ENCODE results near the gene MTIF3.
A peak's percentile ranks its signal among the peaks of the same experiment; 100 is the strongest.

Gene MTIF3, protein sequence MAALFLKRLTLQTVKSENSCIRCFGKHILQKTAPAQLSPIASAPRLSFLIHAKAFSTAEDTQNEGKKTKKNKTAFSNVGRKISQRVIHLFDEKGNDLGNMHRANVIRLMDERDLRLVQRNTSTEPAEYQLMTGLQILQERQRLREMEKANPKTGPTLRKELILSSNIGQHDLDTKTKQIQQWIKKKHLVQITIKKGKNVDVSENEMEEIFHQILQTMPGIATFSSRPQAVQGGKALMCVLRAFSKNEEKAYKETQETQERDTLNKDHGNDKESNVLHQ

DNA sequence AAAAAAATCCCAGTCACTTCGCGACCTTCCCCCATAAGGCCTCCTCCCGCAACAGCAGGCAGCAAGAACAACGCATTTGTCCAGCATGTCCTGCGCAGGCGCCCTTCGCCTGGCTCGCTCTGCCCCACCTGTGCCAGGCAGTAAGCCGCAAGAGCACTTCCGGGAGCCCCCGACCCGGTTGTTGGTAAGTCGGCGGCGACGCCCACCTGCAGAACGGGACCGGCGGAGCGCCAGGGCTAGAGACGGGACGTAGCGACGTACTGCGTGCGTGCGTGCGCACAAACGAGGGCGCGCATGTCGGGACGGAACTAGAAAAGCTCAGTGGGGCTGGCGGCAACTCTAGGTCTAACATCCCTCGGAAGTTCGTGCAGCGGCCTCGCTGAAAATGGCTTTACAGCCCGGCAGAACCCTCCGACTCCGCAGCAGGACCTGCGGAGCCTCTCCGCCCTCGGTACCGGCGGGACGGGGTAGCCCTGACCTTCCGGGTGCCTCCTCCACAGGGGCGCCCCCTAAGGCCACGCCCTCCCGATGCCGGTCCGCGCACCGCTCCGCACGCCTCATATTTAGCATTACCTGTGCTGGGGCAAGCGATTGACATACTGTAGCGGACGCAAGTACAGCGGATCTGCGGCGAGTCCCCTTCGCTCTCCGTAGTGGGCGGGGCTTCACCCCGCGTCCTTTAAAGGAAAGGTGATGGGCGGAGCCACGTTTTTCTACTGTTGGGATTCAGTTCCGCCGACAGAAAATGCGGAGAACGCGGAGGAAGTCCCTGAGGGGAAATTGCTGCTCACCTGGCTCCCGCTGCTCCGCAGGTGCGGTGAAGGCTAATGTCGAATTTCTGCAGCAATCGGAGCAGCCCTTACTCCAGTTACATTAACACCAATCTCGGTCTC, at the start of gene MTIF3:
Gene MTIF3 (minus strand): TSS at position 629 of the 893 bp plus-strand sequence. CDS start 10,116 bp downstream, outside the sequence.
- peak; percentile 82 for DNase-seq (ENCODE audit: low spot score)

DNA sequence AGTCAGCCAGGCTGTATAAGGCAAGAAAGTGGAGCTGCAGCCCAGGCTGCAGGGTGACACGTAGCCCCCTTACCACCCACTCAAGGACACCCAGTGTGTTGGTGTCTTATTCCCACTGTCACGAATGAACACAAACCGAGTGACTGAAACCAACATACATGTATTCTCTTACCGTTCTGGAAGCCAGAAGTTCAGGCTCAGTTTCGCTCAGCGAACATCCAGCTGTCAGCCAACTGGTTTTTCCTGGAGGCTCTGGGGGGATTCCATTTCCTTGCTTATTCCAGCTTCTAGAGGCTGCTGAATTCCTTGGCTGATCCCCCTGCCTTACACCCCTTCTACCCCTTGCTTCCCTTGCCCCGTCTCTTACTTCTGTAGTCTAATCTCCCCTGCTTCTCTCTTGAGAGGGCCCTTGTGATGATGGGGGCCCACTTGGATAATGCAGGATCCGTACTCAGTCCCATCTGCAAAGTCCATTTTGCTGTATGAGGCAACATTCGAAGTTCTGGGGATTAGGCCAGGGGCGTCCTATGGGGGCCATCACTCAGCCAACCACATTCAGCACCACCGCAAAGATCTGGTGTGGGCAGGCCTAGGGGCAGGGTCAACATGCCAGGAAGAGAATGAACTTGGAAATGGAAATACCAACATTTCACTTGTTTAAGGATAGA, 47.3 kb upstream of the MTIF3 start:
- no peak for DNase-seq (ENCODE audit: low spot score)

DNA sequence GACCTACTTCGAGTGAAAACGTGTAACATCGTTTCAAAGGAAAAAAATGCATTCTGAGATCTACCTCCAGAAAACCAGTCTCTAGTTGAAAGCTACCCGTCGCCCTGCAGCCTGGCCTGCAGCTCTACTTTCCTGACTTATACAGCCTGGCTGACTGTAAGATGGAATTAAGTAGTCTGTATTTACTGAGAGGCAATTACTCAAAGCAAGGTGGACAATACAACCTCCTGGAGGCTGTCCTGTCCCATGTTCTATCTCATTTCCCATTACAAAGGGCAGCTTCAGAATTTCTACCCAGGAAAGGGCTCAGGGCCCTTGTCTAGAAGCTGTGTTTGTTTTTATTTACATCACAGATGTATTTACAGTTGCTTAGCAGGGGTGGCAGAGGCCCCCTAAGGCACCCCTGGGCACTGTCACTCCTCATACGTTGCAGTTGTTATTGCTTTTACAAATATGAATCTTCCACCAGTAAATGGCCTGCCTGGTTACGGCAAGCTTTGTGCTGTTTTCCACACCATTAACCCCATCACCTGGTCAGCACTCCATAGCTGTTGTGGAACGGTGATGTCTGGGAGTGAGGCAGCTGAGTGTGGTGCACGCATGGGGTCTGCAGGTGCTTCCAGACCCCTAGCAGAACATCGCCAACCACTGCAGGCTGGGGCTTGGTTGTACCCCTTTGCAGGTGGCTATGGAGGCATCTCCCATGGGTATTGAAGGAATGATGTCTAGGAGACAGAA, 46.3 kb upstream of the MTIF3 start:
- DNase-seq (ENCODE audit: low spot score), result no peak

DNA sequence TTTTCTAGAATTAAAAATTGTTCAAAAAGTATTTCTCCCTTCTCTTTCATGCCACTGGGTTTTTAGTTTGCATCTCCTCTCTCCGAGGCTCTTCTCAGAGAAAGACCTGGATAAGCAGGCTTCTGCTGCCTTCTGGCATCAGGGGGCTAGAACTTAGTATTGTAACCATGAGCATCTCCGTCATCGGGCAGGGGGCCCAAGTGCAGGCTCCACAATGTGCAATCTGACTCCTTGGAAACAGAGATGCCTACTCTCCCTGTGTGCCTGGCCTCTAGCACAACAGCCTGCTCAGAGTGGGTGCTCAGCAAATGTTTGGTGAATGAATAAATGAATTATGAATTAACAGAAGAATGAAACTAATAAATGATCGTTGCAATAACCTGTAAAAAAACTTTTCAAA, 45.6 kb upstream of the MTIF3 start:
- DNase-seq (ENCODE audit: low spot score), result no peak

DNA sequence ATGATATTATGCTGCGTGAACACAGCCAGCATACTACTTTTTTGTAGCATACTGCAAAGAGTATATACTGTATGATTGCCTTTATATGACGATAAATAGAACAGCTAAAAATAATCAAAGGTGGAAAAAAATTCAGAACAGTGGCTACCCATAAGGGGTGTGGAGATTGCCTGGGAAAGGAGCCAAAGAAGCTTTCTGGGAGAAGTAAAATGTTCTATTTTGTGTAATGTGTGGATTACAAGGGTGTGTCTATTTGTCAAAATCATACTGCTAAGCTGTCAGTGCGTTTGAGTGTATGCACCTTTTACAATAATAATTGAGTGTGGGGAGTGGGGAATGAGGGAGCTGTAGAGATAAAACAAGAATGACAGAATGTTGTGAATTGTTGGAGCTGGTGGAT, 45.2 kb upstream of the MTIF3 start:
- no peak for DNase-seq (ENCODE audit: low spot score)

DNA sequence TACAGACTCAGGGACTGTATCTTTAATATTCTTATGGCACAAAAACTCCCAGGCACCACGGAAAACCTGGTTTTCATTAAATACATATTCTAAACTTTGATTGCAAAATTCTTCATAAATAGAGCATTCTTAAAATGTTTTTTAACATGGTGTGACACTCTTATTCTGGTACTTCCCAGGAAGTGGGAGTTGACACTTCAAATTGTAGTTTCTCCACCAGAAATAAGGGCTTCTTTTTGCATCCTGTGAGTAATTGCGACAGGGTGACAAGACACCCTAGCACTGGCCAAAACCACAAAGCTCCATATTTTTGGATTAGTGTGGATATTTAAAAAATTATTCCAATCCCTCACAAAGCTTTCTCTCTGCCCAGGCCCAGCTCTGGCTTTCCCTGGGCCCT, 43.6 kb upstream of the MTIF3 start:
- no peak for DNase-seq (ENCODE audit: low spot score)

DNA sequence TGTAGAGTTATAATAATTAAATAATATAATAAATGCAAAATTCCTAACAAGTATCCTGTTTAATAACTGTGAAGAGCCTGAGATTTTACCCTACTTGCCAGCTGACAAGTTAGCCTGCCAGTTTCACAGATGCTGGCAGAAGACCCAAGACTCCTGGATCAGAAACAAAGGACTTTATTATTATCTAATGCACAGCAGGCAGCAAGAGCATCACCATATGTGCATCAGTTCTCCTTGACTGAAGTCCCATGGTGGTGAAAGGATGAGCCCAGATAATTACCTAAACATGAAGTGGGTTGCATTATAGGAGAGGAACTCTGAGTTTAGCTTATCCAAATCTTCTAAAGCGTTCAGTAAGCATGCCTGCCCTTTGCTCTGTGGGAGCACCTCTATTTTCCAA, 39.1 kb upstream of the MTIF3 start:
- DNase-seq (ENCODE audit: low spot score), result no peak

DNA sequence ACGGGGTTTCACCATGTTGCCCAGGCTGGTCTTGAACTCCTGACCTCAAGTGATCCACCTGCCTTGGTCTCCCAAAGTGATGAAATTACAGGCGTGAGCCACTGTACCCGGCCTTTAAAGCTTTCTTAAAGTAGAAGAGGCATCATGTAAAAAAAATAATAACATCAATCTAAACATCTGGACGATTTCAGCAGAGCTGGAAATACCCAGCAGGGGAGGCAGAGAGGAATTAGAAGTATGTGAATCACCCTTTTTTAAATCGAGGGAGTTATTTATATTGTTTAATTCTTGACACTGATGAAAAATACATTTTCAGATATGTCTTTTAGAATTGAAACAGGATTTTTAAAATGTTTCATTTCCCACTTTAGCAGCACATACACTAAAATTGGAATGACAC, 37.4 kb upstream of the MTIF3 start:
- DNase-seq (ENCODE audit: low spot score), result no peak

DNA sequence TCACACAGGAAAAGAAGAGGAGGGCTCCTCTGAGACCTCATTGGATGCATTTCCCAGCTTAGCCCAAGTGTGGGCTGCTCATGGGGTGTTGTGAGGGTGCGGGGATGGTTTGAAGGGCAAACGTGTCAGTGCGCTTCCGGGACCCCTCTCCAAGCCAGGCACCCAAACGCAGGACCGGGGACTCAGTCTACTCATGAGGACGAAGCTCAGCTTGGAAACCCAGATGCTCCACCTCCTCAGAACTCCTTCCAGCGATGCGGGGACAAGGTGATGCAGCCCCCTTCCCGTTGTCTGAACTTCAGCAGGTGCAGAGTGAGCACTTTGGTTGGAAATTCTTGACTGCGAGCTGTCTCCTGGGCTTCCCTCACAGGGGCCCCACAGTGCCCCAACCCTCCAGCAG, 33.1 kb upstream of the MTIF3 start:
- DNase-seq (ENCODE audit: low spot score), result no peak

DNA sequence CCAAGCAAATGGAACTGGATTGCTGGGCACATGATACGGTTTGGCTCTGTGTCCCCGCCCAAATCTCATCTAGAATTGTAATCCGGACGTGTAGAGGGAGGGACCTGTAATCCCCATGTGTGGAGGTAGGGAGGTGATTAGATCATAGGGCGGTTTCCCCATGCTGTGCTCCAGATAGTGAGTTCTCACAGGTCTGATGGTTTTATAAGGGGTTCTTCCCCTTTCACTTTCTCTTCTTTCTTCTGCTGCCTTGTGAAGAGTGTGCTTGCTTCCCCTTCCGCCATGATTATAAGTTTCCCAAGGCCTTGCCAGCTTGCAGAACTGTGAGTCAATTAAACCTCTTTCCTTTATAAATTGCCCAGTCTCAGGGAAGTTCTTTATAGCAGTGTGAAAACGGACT, 32.6 kb upstream of the MTIF3 start:
- no peak for DNase-seq (ENCODE audit: low spot score)

DNA sequence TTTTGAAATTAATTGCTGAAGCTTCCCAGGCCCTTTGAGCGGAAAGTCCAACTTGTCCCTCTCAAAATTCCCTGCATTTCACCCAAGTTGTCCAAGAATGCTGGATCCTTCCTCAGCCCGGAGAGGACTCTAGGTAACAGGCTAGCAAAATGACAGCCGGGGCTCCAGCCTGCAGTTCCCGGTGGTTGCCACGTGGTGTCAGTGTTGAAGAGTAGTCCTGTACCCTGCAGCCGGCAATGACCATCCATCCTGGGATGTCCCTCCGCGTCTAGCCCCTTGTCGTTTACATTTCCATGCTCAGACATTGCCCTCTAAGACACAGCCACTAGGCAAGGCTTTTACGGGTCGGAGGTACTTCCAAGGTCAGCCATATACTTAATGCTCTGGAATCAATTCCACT, 31.4 kb upstream of the MTIF3 start:
- peak; percentile 63 for DNase-seq (ENCODE audit: low spot score)

DNA sequence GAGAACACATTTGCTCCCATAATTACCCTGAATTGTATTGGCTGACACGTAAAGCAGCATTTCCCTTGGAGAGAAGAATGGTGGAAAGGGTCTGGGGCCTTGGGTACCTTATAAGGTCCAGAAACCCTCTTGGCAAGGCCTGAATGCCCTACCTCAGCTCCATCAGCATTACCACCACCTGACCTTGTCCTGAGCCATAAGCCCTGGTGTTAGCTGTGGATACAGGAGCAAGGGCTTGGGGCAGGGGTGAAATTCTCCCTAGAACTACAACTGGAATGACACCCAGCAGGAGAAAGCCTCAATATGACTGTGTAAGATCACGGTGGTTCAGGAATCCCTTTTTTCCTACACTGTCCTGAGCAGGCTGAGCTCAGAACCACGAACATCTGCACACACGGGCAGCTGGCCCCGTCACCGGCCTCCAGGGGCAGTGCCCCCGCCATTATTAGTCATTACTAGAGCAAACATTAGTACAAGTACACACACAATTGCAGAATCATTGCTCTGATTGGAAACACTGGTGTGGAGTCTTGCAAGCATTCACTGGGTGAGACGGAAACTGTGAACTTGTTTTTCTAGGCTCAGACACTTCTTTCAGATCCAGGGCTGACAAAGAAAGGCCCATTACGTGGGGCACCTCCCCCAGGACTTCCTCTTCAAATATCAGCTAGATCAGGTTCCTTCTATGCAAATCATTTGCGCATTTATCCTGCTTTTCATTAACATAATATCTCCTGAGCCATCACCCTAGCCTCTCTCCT, 26.8 kb upstream of the MTIF3 start:
- peak; percentile 50 for DNase-seq (ENCODE audit: low spot score)

DNA sequence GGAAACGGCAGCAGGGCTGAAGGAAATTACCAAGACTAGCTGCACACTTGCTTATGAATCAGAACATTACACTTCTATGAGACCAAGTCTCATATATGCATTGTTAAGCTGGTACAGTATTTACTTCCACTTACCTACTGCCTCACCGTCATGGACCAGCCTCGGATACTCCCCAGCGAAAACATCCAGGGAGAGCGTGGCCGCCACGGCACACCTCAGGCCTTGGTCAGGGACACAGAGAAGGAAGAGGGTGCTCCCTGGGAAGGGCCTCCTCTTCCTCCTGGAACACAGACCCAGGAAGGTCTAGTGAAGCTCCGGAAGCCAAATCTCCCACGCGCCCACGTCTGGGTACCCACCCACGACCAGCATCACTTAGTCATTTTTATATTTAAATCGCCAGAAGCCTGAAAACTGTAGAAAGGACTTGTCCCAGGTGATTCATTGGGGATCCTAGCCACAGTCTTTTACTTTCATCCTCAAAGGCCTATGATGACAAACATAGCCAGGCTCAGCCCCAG, 24.4 kb upstream of the MTIF3 start:
- DNase-seq (ENCODE audit: low spot score), result no peak

DNA sequence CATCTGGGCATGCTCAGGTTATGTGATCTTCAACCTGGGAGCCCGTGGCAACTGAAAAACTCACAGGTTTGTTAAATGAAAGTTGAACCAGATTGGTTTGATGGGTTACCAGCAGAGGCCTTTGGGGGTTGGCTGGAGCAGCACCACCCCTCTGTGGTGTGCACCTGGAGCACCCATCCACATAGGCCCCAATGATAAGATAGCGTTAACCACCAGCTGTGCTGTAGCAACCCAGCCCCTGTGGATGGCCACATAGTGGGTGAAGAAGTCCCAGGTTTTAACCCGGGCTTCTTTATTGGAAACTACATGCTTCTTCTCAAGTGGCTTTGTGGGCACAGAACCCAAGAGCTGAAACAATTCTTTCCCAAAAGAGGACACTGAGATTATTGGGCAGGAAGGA, 22.6 kb upstream of the MTIF3 start:
- no peak for DNase-seq (ENCODE audit: low spot score)

DNA sequence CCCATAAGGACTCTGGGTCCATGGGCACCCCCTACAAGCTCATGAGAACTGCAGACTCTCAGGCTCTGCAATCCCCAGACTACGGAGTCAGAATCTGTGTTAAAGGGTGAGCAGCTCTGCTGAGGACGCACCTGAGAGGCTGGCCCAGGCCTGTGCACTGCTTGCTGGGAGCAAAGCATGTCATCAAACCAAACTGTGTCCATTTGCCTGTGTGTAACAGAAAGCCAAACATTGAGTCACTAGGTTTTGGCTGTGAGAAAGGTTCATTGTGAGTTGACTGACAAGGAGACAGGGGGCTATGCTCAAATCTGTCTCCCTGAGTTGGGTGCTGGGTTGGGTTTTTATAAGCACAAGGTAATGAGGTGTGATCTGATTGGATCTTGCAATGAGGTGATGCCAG, 22.1 kb upstream of the MTIF3 start:
- no peak for DNase-seq (ENCODE audit: low spot score)

DNA sequence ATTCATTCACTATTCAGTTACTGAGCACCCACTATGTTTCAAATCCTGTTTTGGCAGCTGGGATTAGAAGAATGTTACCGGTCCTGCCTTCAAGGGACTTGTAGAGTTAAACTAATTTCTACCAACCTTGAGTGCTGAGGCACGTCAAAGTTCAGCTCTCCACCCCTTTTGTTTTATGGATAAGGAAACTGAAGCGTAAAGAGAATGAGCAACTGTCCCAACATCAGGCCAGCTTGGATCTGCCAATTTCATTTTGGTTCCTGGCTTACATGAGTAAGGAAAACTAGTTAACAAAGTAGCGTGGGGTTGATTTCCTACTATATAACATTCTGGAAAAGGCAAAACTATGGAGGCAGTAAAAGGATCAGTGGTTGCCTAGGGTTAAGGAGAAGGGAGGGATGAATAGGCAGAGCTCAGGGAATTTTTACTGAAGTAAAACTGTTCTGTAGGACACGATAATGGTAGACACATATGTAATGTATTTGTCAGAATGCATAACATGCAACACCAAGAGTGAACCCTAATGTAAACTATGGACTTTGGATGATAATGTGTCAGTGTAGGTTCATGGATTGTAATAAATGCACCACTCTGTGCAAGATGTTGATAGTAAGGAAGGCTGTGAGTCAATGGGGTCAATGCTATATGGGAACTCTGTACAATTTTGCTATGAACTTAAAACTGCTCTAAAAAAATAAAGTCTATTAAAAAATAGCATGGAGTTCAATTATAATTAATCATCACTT, 19.9 kb upstream of the MTIF3 start:
- DNase-seq (ENCODE audit: low spot score), result no peak

DNA sequence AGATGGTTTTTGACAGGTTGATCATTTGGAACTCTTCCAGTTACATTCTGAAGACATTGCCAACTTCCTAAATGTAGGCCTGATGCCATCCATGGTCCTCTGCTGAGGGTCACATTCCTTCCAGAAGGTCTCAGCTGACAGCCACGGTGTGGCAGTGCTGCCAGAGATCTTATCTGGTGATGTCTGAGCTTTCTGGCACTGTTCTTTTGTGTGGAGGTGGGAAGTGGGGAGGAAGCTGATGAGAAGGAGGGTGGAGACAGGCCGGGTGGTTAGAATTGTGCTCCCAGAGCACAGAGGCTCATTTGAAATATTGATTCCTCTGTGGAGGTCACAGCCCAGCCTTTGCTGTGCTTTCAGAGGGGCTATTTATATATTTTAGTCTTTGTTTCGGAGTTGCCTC, 16.1 kb upstream of the MTIF3 start:
- no peak for DNase-seq (ENCODE audit: low spot score)

DNA sequence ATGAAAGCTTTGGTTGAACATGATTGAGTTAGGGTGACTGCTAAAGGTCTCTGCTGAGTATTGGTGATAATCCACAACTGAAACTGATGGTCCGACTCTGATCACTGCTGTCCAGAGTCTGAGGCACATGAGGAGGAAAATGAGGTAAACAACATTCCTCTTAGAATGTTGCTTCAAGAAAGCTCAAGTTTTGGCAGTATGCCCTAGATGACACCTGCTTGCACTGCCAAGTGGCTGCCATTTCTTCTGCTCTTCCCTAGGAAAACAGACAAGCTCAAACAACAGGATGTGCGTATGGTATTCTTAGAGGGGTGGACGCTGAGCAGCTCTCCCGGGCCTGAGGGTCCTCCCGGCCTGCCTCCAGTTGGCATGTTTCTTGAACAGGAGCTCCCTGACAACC, 15.2 kb upstream of the MTIF3 start:
- no peak for DNase-seq (ENCODE audit: low spot score)

DNA sequence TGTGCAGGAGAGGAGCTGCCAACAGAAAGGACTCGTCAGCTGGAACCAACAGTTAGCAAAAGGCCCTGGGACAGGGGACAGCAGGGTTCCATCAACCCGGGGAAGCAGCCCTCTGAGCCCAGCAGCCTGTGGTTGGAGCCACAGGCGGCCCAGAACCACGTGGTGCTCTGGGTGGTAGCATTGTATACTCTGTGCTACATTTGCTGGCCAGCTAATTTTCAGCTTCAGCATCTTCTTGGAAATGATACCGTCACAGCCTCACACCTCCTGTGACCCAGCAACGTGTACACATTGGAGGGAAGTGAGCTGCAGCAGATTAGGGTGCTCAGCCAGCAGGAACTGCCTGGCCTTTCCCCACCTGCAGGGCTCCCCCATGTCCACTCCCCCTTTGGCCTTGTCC, 13.1 kb upstream of the MTIF3 start:
- no peak for DNase-seq (ENCODE audit: low spot score)

DNA sequence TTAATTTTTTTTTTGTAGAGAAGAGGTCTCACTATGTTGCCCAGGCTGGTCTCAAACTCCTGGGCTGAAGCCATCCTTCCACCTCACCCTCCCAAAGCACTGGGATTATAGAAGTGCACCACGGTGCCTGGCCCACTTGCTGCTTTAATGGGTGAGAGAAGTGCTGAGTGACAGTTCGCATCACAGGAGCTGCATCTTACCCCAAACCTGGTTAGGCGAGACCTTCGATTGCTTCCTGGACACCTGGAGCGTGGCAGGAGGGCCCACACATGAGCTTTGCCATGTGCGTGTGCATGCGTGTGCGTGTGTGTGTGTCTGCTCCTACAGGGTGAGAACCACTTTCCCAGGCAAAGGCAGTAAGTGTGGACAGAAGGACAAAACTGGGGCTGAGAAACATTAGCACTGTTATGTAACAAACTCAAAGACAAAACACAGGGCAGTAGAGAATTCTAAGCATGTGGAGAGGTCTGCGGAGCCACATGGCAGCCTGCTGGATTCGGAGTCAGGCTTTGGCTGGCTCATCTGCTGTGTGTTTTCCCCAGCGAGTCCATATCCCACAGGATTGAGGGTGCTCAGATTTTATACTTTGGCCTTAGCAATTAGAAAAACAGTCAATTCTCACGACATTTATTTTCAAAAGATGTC, 11.7 kb upstream of the MTIF3 start:
- no peak for DNase-seq (ENCODE audit: low spot score)
